ENCODE data around the gene CPB2. TPM values are rescaled to one million over a fixed set of nuclear protein-coding genes. Genes with fewer than 3 reads are reported as not detected.

CPB2 gene
- total RNA-seq, 1 experiment from 2014 or later, result 0.15 TPM

GRCh38 chr13:46094478-46094877 is 10.4 kb downstream of the CPB2 start:
- POLR2A ChIA-PET, result no interaction called here
- TF ChIP-seq POLR2AphosphoS5 (IDR thresholded peaks at IDR 0.05; ENCODE audit: low read depth, low read length) (no peak), ELF1 (IDR thresholded peaks at IDR 0.05; ENCODE audit: borderline replicate concordance, low read depth) (no peak), MAX (IDR thresholded peaks at IDR 0.05) (no peak), REST (IDR thresholded peaks at IDR 0.05; ENCODE audit: low read depth) (no peak)
- Histone ChIP-seq H3K9me3 (ENCODE audit: control insufficient read depth in 1 of 2, insufficient read depth in 1 of 2, low read depth in 1 of 2, low read length in 2 of 2) (no peaks in the 10 kb centered on the region), H3K36me3 (ENCODE audit: control insufficient read depth in 1 of 2, insufficient read depth in 2 of 2, low read length in 2 of 2) (no peaks in the 10 kb centered on the region), H4K20me1 (ENCODE audit: insufficient read depth) (no peaks in the 10 kb centered on the region), H3K9me2 (ENCODE audit: insufficient read depth) (no peaks in the 10 kb centered on the region), H3K79me2 (ENCODE audit: insufficient read depth, low read length) (no peaks in the 10 kb centered on the region), H3K4me1 (ENCODE audit: control insufficient read depth in 1 of 2, insufficient read depth in 2 of 2, low read length in 2 of 2) (no peaks in the 10 kb centered on the region), H3K4me3 (replicated peaks in 1 of 2; ENCODE audit: low read depth in 1 of 2, low read length in 2 of 2) (no peak overlapping the region), H3K9ac (ENCODE audit: low read length) (no peak overlapping the region), H3K27me3 (ENCODE audit: insufficient read depth, low read length) (no peaks in the 10 kb centered on the region; the same call in 1 of the 2 replicates), H3K27ac (ENCODE audit: low read depth, low read length) (no peak overlapping the region), H2AFZ (ENCODE audit: low read depth, low read length, poor library complexity, severe bottlenecking) (no peak overlapping the region), H3K4me2 (ENCODE audit: low read length) (no peak overlapping the region)
- ATAC-seq, result no peak
- intact Hi-C loops (cut with micrococcal nuclease), result no loop called here
- CTCF ChIA-PET, result no interaction called here
- DNase-seq (ENCODE audit: low read depth, low spot score), result no peak
- RAD21 ChIA-PET (ENCODE audit: low non-redundant PET in 1 of 2, low total read pairs in 2 of 2, uncharacterized antibody in 2 of 2, unreplicated experiment in 2 of 2), result no interaction called here
- no TSS peak for BruUV-seq (replicated peaks)

- TF ChIP-seq TCF7L2 (IDR thresholded peaks at IDR 0.05; ENCODE audit: borderline replicate concordance, extremely low read depth, insufficient read depth, insufficient read length), result no peak
- no peak for TF ChIP-seq CEBPB (IDR thresholded peaks at IDR 0.05; ENCODE audit: low read depth)
- TF ChIP-seq SIN3A (IDR thresholded peaks at IDR 0.05; ENCODE audit: low read depth), result no peak
- TF ChIP-seq POLR2A (IDR thresholded peaks at IDR 0.05; ENCODE audit: borderline replicate concordance, extremely low read depth, insufficient read depth, insufficient read length), result no peak
- ChIA-PET POLR2A (no interaction called here), CTCF (interaction anchor here (1.4 kb wide), 1 partner anchor 37 kb away, joined by 4 read pairs; no protein-coding TSS in a partner anchor), RAD21 (ENCODE audit: low non-redundant PET in 1 of 2, low total read pairs in 2 of 2, uncharacterized antibody in 2 of 2, unreplicated experiment in 2 of 2) (no interaction called here)
- no peak overlapping the region for H3K9ac ChIP-seq (ENCODE audit: low read length)
- H3K9me3 ChIP-seq (ENCODE audit: control insufficient read depth in 1 of 2, insufficient read depth in 1 of 2, low read depth in 1 of 2, low read length in 2 of 2), result no peaks in the 10 kb centered on the region
- no peaks in the 10 kb centered on the region; the same call in 1 of the 2 replicates for H3K27me3 ChIP-seq (ENCODE audit: insufficient read depth, low read length)
- no peak overlapping the region for H3K27ac ChIP-seq (ENCODE audit: low read depth, low read length)
- no peaks in the 10 kb centered on the region for H3K36me3 ChIP-seq (ENCODE audit: control insufficient read depth in 1 of 2, insufficient read depth in 2 of 2, low read length in 2 of 2)
- no peak overlapping the region for H3K4me2 ChIP-seq (ENCODE audit: low read length)
- no peaks in the 10 kb centered on the region for H3K4me1 ChIP-seq (ENCODE audit: control insufficient read depth in 1 of 2, insufficient read depth in 2 of 2, low read length in 2 of 2)
- DNase-seq (ENCODE audit: low read depth, low spot score) (no peak), ATAC-seq (no peak)
- H4K20me1 ChIP-seq (ENCODE audit: insufficient read depth), result no peaks in the 10 kb centered on the region
- intact Hi-C loops (cut with micrococcal nuclease), result no loop called here
- H2AFZ ChIP-seq (ENCODE audit: low read depth, low read length, poor library complexity, severe bottlenecking), result no peak overlapping the region
- no peaks in the 10 kb centered on the region for H3K79me2 ChIP-seq (ENCODE audit: insufficient read depth, low read length)
- H3K4me3 ChIP-seq (replicated peaks in 1 of 2; ENCODE audit: low read depth in 1 of 2, low read length in 2 of 2), result no peak overlapping the region
- no TSS peak for BruUV-seq (replicated peaks)
- no peaks in the 10 kb centered on the region for H3K9me2 ChIP-seq (ENCODE audit: insufficient read depth)
Measured at GRCh38 chr13:46088821-46089562, 15.8 kb downstream of the CPB2 start.

Measured in HCT116 (cell line).